GM19240 (cell line): Measurements from ENCODE around the gene CXXC4.

ENCODE experiments used
- DNase-seq: peaks from one replicate; pipeline ENCODE4 v3.0.0; 2011; ENCODE audit warnings: low spot score; ENCODE audit not compliant: insufficient read length

CXXC4 gene

GRCh38 chr4:104420766-104421165 is 73.9 kb downstream of the CXXC4 start:
- DNase-seq: no peak
